HEK293T (cell line): ENCODE results near the gene FTCDNL1.

ENCODE experiments used
- CTCF ChIA-PET: fragments of 350-600 bp; formaldehyde crosslinking; extraction: SDS; loops from one replicate; lab custom pipeline; 2021; ENCODE audit warnings: antibody characterized with exemption, inconsistent platforms; lab: Yijun Ruan, JAX
- POLR2A ChIA-PET: fragments of 350-600 bp; formaldehyde crosslinking; extraction: SDS; loops from one replicate; lab custom pipeline; 2020; ENCODE audit warnings: antibody characterized with exemption, inconsistent platforms; lab: Yijun Ruan, JAX
- DNase-seq: peaks from one replicate; pipeline ENCODE4 v3.0.0; 2012; ENCODE audit warnings: mixed read lengths; ENCODE audit errors: extremely low spot score
- ARNT ChIP-seq: fragments of 450-650 bp; IDR thresholded peaks from 2 replicates; pipeline ENCODE4 v1.6.1; 2017; ENCODE audit warnings: mild to moderate bottlenecking
- BHLHE40 ChIP-seq: fragments of 450-650 bp; IDR thresholded peaks from 2 replicates; pipeline ENCODE4 v1.6.1; 2016; ENCODE audit warnings: mild to moderate bottlenecking, moderate library complexity, borderline replicate concordance
- CTBP1 ChIP-seq: fragments of 450-650 bp; IDR thresholded peaks from 2 replicates; pipeline ENCODE4 v1.6.1; 2016; ENCODE audit warnings: borderline replicate concordance
- ELF4 ChIP-seq: fragments of 450-650 bp; IDR thresholded peaks from 2 replicates; pipeline ENCODE4 v1.6.1; 2017; ENCODE audit warnings: antibody characterized with exemption
- FOXA1 ChIP-seq: fragments of 450-650 bp; IDR thresholded peaks from 2 replicates; pipeline ENCODE4 v1.6.1; 2016; ENCODE audit warnings: mild to moderate bottlenecking
- FOXK2 ChIP-seq: fragments of 450-650 bp; IDR thresholded peaks from 2 replicates; pipeline ENCODE4 v1.6.1; 2016; ENCODE audit warnings: mild to moderate bottlenecking
- FOXM1 ChIP-seq: fragments of 450-650 bp; IDR thresholded peaks from 2 replicates; pipeline ENCODE4 v1.6.1; 2017; ENCODE audit warnings: mild to moderate bottlenecking, borderline replicate concordance
- HDGF ChIP-seq: fragments of 450-650 bp; IDR thresholded peaks from 2 replicates; pipeline ENCODE4 v1.6.1; 2017; ENCODE audit warnings: antibody characterized with exemption, borderline replicate concordance
- L3MBTL2 ChIP-seq: fragments of 450-650 bp; conservative IDR thresholded peaks from 2 replicates; pipeline ENCODE4 v1.6.1; 2016; ENCODE audit warnings: mild to moderate bottlenecking
- LEF1 ChIP-seq: fragments of 450-650 bp; IDR thresholded peaks from 2 replicates; pipeline ENCODE4 v1.6.1; 2017; ENCODE audit warnings: mild to moderate bottlenecking, borderline replicate concordance
- NFRKB ChIP-seq: fragments of 450-650 bp; IDR thresholded peaks from 2 replicates; pipeline ENCODE4 v1.6.1; 2016; ENCODE audit warnings: mild to moderate bottlenecking, moderate library complexity
- PKNOX1 ChIP-seq: fragments of 450-650 bp; IDR thresholded peaks from 2 replicates; pipeline ENCODE4 v1.6.1; 2016
- SP1 ChIP-seq: fragments of 450-650 bp; IDR thresholded peaks from 2 replicates; pipeline ENCODE4 v1.6.1; 2017
- SUZ12 ChIP-seq: fragments of 450-650 bp; IDR thresholded peaks from 2 replicates; pipeline ENCODE4 v1.6.1; 2016; ENCODE audit warnings: mild to moderate bottlenecking
- TARDBP ChIP-seq: fragments of 450-650 bp; IDR thresholded peaks from 2 replicates; pipeline ENCODE4 v1.6.1; 2016
- ZNF384 ChIP-seq: fragments of 450-650 bp; IDR thresholded peaks from 2 replicates; pipeline ENCODE4 v1.6.1; 2016

The FTCDNL1 gene

GRCh38 chr2:199779589-199779988 lies 71.4 kb downstream of the FTCDNL1 start:
- CTCF ChIA-PET: no interaction called here
- no peak for TF ChIP-seq FOXM1
- TF ChIP-seq LEF1: no peak
- no peak for TF ChIP-seq PKNOX1
- no peak for TF ChIP-seq ELF4
- POLR2A ChIA-PET: no interaction called here
- DNase-seq: no peak

- ChIA-PET CTCF (interaction anchor here (1.0 kb wide), 1 partner anchor 74 kb away, joined by 3 read pairs; no protein-coding TSS in a partner anchor), POLR2A (no interaction called here)
- no peak for DNase-seq
- TF ChIP-seq HDGF (no peak), PKNOX1 (peak; percentile 56)
Observed at GRCh38 chr2:199778655-199779054, 72.3 kb downstream of the FTCDNL1 start.

GRCh38 chr2:199777916-199778315 lies 73.1 kb downstream of the FTCDNL1 start:
- CTCF ChIA-PET: interaction anchor here (1.0 kb wide), 1 partner anchor 73 kb away, joined by 3 read pairs; no protein-coding TSS in a partner anchor
- no peak for DNase-seq
- POLR2A ChIA-PET: no interaction called here
- no peak for TF ChIP-seq LEF1
- no peak for TF ChIP-seq TARDBP
- TF ChIP-seq ZNF384: no peak
- TF ChIP-seq SP1: no peak
- TF ChIP-seq L3MBTL2: no peak
- TF ChIP-seq PKNOX1: no peak
- no peak for TF ChIP-seq BHLHE40
- TF ChIP-seq ARNT: no peak
- no peak for TF ChIP-seq CTBP1
- no peak for TF ChIP-seq FOXA1
- TF ChIP-seq ELF4: no peak
- TF ChIP-seq FOXM1: no peak
- no peak for TF ChIP-seq FOXK2

- TF ChIP-seq PKNOX1 (no peak), NFRKB (no peak), HDGF (no peak), FOXM1 (no peak), L3MBTL2 (no peak), TARDBP (no peak), ELF4 (no peak), BHLHE40 (no peak), ARNT (no peak), FOXA1 (no peak), CTBP1 (no peak), LEF1 (no peak), ZNF384 (no peak), FOXK2 (no peak), SUZ12 (no peak)
- CTCF ChIA-PET: no interaction called here
- no peak for DNase-seq
- POLR2A ChIA-PET: no interaction called here
Observed at GRCh38 chr2:199777315-199777714, 73.7 kb downstream of the FTCDNL1 start.

GRCh38 chr2:199775267-199775666 lies 75.7 kb downstream of the FTCDNL1 start:
- TF ChIP-seq FOXK2: no peak
- TF ChIP-seq ARNT: no peak
- TF ChIP-seq TARDBP: no peak
- no peak for TF ChIP-seq BHLHE40
- TF ChIP-seq SUZ12: no peak
- TF ChIP-seq FOXA1: no peak
- TF ChIP-seq LEF1: no peak
- TF ChIP-seq HDGF: no peak
- TF ChIP-seq ELF4: no peak
- no peak for TF ChIP-seq L3MBTL2
- no peak for TF ChIP-seq SP1
- TF ChIP-seq PKNOX1: no peak
- TF ChIP-seq ZNF384: no peak
- TF ChIP-seq NFRKB: no peak
- TF ChIP-seq FOXM1: no peak
- no peak for TF ChIP-seq CTBP1
- POLR2A ChIA-PET: no interaction called here

More at GRCh38 chr2:199775267-199775666, 75.7 kb downstream of the FTCDNL1 start:
- no peak for DNase-seq
- CTCF ChIA-PET: interaction anchor here (0.5 kb wide), 1 partner anchor 47 kb away, joined by 3 read pairs; no protein-coding TSS in a partner anchor
